Hepatocyte (in vitro differentiated cells): Measurements from ENCODE around the gene RBM38.

Source experiments
- EZH2phosphoT487 ChIP-seq: fragments of 200-600 bp; sonication (generic); IDR thresholded peaks from one replicate; pipeline ENCODE4 v1.6.1; 2018; ENCODE audit warnings: antibody characterized with exemption, mild to moderate bottlenecking, low read depth, moderate library complexity; ENCODE audit not compliant: unreplicated experiment, severe bottlenecking
- TF ChIP-seq, protein P1 (sequence below): fragments of 200-600 bp; sonication (generic); IDR thresholded peaks from 2 replicates; pipeline ENCODE4 v1.5.1; 2016; ENCODE audit warnings: antibody characterized with exemption, mild to moderate bottlenecking; ENCODE audit not compliant: poor library complexity

DNA sequence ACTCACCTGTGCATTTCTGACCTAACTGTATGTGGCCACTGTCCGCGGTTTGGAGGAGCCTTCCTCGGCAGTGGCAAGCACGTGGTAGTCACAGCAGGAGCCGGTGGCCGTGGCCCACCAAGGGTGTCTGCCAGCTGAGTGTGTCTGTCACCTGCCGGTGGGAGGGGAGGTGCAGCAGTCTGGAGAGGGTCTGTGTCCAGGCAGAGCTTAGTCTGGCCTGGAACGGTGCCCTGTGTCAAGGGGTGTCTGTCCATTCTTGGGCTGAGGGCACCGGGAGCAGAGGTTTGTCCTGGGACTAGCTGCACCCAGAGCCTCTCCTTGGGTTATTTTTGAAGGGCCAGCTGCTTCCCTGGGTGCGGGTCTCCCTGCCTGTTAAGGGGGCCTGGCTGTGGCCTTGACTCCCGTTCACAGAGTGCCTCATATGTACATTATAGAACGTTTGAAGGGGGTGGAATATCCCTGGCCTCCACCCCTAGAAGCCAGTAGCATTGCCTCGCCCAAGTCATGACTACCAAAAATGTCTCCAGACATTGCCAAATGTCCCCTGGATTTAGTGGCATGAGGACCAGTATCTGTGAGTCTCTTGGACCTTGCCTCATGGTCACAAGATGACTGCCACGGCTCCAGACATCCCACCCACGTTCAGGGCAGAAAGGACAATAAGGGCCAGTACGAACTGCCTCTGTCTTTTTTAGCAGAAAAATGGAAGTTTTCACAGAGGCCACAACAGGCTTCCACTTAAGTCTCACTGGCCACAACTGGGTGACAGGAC is 5.2 kb downstream of the RBM38 start:
- TF ChIP-seq, protein P1, sequence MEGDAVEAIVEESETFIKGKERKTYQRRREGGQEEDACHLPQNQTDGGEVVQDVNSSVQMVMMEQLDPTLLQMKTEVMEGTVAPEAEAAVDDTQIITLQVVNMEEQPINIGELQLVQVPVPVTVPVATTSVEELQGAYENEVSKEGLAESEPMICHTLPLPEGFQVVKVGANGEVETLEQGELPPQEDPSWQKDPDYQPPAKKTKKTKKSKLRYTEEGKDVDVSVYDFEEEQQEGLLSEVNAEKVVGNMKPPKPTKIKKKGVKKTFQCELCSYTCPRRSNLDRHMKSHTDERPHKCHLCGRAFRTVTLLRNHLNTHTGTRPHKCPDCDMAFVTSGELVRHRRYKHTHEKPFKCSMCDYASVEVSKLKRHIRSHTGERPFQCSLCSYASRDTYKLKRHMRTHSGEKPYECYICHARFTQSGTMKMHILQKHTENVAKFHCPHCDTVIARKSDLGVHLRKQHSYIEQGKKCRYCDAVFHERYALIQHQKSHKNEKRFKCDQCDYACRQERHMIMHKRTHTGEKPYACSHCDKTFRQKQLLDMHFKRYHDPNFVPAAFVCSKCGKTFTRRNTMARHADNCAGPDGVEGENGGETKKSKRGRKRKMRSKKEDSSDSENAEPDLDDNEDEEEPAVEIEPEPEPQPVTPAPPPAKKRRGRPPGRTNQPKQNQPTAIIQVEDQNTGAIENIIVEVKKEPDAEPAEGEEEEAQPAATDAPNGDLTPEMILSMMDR, result no peak
- no peak for TF ChIP-seq EZH2phosphoT487
